Loucy (cell line): ENCODE measurements around the gene ANKRD6.

ENCODE experiments used
- H2AFZ ChIP-seq: fragments of 200-600 bp; sonication (generic); 2 replicates; pipeline ENCODE4 v1.6.0; 2016; ENCODE audit warnings: antibody characterized with exemption, mild to moderate bottlenecking, low read length, moderate library complexity
- H3F3A ChIP-seq: fragments of 200-600 bp; 2 replicates; pipeline ENCODE4 v1.6.0; 2016; ENCODE audit warnings: antibody characterized with exemption, low read depth, mild to moderate bottlenecking
- H3K27me3 ChIP-seq: fragments of 200-600 bp; sonication (generic); 2 replicates; pipeline ENCODE4 v1.6.1; 2014; ENCODE audit warnings: low read length, mild to moderate bottlenecking; ENCODE audit not compliant: insufficient read depth, poor library complexity, severe bottlenecking
- H3K36me3 ChIP-seq: fragments of 200-600 bp; sonication (generic); 2 replicates; pipeline ENCODE4 v1.6.1; 2016; ENCODE audit warnings: low read length; ENCODE audit not compliant: insufficient read depth
- H3K4me1 ChIP-seq: fragments of 200-600 bp; sonication (generic); 2 replicates; pipeline ENCODE4 v1.5.1; 2014; ENCODE audit warnings: low read length, mild to moderate bottlenecking; ENCODE audit not compliant: insufficient read depth, poor library complexity, severe bottlenecking
- H3K4me2 ChIP-seq: fragments of 200-600 bp; sonication (generic); 2 replicates; pipeline ENCODE4 v1.6.0; 2014; ENCODE audit warnings: antibody characterized with exemption, low read length, low read depth, mild to moderate bottlenecking; ENCODE audit not compliant: poor library complexity, severe bottlenecking
- H3K4me3 ChIP-seq: fragments of 200-600 bp; sonication (generic); 2 replicates; pipeline ENCODE4 v1.5.1; 2014; ENCODE audit warnings: low read length, mild to moderate bottlenecking, mixed read lengths; ENCODE audit not compliant: poor library complexity, severe bottlenecking
- H3K79me2 ChIP-seq: fragments of 200-600 bp; sonication (generic); 2 replicates; pipeline ENCODE4 v1.6.1; 2014; ENCODE audit warnings: low read length; ENCODE audit not compliant: insufficient read depth
- H3K9ac ChIP-seq: fragments of 200-600 bp; sonication (generic); 2 replicates; pipeline ENCODE4 v1.6.0; 2014; ENCODE audit warnings: mild to moderate bottlenecking, low read depth, low read length, moderate library complexity; ENCODE audit not compliant: poor library complexity, severe bottlenecking
- H3K9me2 ChIP-seq: fragments of 200-600 bp; sonication (generic); replicated peaks from 2 replicates; pipeline ENCODE4 v1.6.1; 2016; ENCODE audit warnings: low read depth, low read length, mixed read lengths
- H3K9me3 ChIP-seq: fragments of 200-600 bp; sonication (generic); 2 replicates; pipeline ENCODE4 v1.6.1; 2014; ENCODE audit warnings: mild to moderate bottlenecking, antibody characterized with exemption, low read length, low read depth; ENCODE audit not compliant: insufficient read depth
- H4K20me1 ChIP-seq: fragments of 200-600 bp; sonication (generic); 2 replicates; pipeline ENCODE4 v1.6.0; 2014; ENCODE audit warnings: antibody characterized with exemption, low read length, mild to moderate bottlenecking; ENCODE audit not compliant: insufficient read depth, poor library complexity, severe bottlenecking
- EZH2phosphoT487 ChIP-seq: fragments of 200-600 bp; IDR thresholded peaks from 2 replicates; pipeline ENCODE4 v1.6.1; 2018; ENCODE audit warnings: antibody characterized with exemption, mild to moderate bottlenecking, moderate library complexity, borderline replicate concordance
- TF ChIP-seq, protein P1 (sequence below): fragments of 200-600 bp; sonication (generic); conservative IDR thresholded peaks from 2 replicates; pipeline ENCODE4 v1.5.1; 2014; ENCODE audit warnings: mild to moderate bottlenecking, antibody characterized with exemption, low read length

The ANKRD6 gene

GRCh38 chr6:89400050-89400449 lies 32.9 kb upstream of the ANKRD6 start:
- TF ChIP-seq, protein P1, sequence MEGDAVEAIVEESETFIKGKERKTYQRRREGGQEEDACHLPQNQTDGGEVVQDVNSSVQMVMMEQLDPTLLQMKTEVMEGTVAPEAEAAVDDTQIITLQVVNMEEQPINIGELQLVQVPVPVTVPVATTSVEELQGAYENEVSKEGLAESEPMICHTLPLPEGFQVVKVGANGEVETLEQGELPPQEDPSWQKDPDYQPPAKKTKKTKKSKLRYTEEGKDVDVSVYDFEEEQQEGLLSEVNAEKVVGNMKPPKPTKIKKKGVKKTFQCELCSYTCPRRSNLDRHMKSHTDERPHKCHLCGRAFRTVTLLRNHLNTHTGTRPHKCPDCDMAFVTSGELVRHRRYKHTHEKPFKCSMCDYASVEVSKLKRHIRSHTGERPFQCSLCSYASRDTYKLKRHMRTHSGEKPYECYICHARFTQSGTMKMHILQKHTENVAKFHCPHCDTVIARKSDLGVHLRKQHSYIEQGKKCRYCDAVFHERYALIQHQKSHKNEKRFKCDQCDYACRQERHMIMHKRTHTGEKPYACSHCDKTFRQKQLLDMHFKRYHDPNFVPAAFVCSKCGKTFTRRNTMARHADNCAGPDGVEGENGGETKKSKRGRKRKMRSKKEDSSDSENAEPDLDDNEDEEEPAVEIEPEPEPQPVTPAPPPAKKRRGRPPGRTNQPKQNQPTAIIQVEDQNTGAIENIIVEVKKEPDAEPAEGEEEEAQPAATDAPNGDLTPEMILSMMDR: no peak
- TF ChIP-seq EZH2phosphoT487: no peak
- no peaks in the 10 kb centered on the region for H3K36me3 ChIP-seq
- no peak overlapping the region for H2AFZ ChIP-seq
- no peak overlapping the region for H3K4me3 ChIP-seq
- no peak overlapping the region for H3K9ac ChIP-seq
- no peaks in the 10 kb centered on the region for H3K9me3 ChIP-seq
- peaks cover 15% of the 10 kb centered on the region for H3K4me1 ChIP-seq
- H4K20me1 ChIP-seq: peaks cover 13% of the 10 kb centered on the region
- H3K4me2 ChIP-seq: no peak overlapping the region
- no peaks in the 10 kb centered on the region for H3K9me2 ChIP-seq
- H3K79me2 ChIP-seq: peaks cover 89% of the 10 kb centered on the region
- no peaks in the 10 kb centered on the region for H3F3A ChIP-seq
- H3K27me3 ChIP-seq: no peaks in the 10 kb centered on the region

GRCh38 chr6:89400912-89401399 lies 32.0 kb upstream of the ANKRD6 start:
- H3K9me3 ChIP-seq: no peaks in the 10 kb centered on the region
- no peak overlapping the region for H2AFZ ChIP-seq
- H3K27me3 ChIP-seq: no peaks in the 10 kb centered on the region
- no peaks in the 10 kb centered on the region for H3K36me3 ChIP-seq
- H3F3A ChIP-seq: no peaks in the 10 kb centered on the region
- H3K9ac ChIP-seq: no peak overlapping the region
- no peak for TF ChIP-seq EZH2phosphoT487
- TF ChIP-seq, protein P1: no peak
- H3K9me2 ChIP-seq: no peaks in the 10 kb centered on the region
- no peak overlapping the region for H3K4me2 ChIP-seq
- peaks cover 21% of the 10 kb centered on the region for H3K4me1 ChIP-seq
- H3K4me3 ChIP-seq: no peak overlapping the region
- H3K79me2 ChIP-seq: peaks cover 89% of the 10 kb centered on the region
- peaks cover 19% of the 10 kb centered on the region for H4K20me1 ChIP-seq

GRCh38 chr6:89402776-89403175 lies 30.2 kb upstream of the ANKRD6 start:
- peaks cover 19% of the 10 kb centered on the region for H4K20me1 ChIP-seq
- H3K9me3 ChIP-seq: no peaks in the 10 kb centered on the region
- H3K79me2 ChIP-seq: peaks cover 94% of the 10 kb centered on the region
- TF ChIP-seq EZH2phosphoT487: no peak
- TF ChIP-seq, protein P1: no peak
- no peaks in the 10 kb centered on the region for H3K36me3 ChIP-seq
- no peak overlapping the region for H2AFZ ChIP-seq
- peaks cover 36% of the 10 kb centered on the region for H3K4me1 ChIP-seq
- H3K9ac ChIP-seq: no peak overlapping the region
- no peaks in the 10 kb centered on the region for H3F3A ChIP-seq
- no peak overlapping the region for H3K4me2 ChIP-seq
- H3K4me3 ChIP-seq: no peak overlapping the region
- H3K27me3 ChIP-seq: no peaks in the 10 kb centered on the region
- no peaks in the 10 kb centered on the region for H3K9me2 ChIP-seq
